HG03095 (cell line): Measurements from ENCODE around the gene FARS2.

Experiments used
- ATAC-seq: cut with Tn5 transposase; IDR thresholded peaks from one replicate; pipeline ENCODE4 v1.9.1; 2021; ENCODE audit warnings: moderate library complexity; ENCODE audit not compliant: unreplicated experiment

Gene FARS2

DNA sequence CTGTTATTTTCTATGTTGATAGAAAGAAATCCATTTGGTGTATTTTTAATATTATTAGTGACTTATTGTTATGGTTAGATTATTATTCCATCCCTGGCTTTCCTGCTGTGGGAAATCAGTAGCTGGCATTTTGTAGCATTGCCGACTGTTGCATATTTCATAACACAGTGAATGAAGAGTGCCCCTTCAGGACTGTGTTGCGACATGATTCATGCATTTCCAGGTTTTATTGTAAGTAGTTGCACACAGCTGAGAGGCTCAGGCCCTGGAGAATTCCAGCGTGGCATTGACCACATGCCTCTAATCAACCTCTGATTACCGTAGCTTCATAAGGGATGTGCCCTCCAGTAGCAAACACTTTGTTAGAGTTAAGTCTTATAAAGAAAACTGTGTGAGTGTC is 263.9 kb downstream of the FARS2 start:
- no peak for ATAC-seq

DNA sequence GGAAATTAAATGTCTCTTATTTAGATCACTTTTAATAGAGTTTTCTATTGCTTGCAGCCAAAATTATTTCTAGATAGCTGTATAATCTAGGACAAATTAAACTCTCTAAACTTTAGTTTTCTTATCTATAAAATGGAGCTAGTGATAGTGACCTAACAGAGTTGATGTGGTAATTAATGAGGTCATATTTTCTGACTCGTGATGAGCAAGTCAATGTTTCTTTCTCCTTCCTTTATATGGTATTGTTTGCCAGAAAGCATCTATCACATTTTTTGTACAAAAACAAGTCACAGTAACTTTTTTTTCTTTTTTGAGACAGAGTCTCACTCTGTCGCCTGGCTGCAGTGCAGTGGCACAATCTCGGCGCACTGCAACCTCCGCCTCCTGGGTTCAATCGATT is 267.7 kb downstream of the FARS2 start:
- ATAC-seq = no peak

DNA sequence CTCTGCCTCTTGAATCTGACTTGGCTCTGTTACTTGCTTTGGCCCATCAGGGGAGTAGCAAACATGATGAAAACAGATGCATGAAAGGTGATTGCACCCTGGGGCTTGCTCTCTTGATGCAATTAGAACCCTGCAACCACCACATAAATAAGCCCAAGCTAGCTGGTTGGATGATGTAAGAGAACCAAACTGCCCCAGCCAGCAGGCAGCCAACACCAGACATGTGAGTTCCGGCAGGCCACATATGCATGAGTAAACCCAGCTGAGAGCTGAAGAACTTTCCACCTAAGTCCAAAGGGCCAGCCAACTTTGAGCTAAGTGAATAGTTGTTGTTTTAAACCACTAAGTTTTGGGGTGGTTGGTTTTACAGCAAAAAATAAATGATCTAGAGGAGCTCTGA is 268.4 kb downstream of the FARS2 start:
- ATAC-seq = no peak

DNA sequence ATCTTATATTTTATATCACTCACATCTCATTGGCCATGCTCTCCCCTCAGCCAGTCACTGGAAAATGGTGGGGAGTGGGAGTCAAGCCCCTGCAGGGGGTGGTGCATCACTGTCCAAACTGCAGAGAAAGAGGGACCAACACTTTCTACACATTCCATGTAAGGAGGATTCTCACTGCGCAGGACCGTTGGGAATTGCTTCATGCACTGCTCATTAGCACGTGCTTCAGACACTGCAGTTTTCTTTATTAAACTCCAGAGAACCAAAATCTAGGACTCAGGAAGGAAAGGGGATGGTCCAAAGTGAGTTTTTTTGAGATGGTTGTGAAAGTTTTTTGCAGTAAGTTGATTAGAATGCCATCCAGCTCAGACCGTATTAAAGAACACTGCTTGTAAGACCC is 269.8 kb downstream of the FARS2 start:
- ATAC-seq = no peak

DNA sequence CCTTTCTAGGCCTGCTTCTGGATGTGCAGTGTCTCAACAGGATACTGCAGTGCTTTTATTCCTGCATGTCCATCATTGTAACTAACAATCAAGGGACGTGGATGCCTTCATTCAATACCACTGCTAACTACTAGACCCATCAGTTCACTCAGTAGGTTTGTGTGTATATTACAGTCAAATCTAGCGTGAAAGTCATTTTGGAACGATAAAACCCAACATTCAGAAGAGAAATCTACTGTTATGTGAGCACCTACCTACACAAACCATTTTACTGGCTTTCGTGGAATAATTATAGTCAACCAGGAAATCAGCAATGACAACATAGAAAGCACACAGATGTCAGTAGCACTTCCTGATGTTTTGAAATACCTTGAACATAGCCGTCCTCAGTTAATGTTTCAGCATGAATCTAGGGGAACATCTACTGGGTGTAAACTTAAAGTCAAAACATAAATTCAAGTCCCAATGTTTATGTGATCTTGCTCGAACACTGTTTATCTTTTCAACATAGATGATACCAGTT is 270.6 kb downstream of the FARS2 start:
- no peak for ATAC-seq

- no peak for ATAC-seq
Measured at GRCh38 chr6:5532941-5533340, 271.6 kb downstream of the FARS2 start.

DNA sequence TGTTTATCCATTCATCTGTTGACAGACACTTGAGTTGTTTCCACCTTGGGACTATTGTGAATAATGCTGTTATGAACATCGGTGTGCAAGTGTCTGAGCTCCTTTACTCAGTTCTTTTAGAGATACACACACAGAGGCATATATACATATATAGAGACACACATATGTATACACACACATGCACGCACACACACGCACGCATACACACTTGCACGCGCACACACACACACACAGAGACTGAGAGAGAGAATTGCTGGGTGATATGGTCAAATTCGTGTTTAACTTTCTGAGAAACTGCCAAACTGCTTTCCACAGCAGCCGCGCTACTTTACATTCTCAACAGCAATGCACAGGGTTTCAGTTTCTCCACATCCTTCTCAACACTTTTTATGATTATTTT is 273.3 kb downstream of the FARS2 start:
- ATAC-seq = no peak

DNA sequence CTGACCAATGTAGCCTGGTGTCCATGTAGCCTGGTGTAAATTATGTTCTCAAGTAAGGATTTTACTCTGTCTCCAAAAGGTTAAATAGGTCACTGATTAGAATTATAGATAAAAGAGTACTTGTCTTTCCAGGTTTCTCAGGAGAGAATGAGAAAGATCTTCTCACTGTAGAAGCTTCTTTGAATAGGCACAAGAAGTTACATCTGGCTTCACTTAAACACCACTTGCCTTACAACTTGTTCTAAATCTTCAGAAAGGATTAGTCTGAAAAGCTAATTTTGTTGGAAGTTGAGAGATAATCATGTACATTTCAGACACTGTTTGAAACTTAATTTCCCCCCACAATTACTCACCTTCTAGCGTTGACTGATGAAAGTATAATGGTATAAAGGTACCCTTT is 275.3 kb downstream of the FARS2 start:
- ATAC-seq = no peak

DNA sequence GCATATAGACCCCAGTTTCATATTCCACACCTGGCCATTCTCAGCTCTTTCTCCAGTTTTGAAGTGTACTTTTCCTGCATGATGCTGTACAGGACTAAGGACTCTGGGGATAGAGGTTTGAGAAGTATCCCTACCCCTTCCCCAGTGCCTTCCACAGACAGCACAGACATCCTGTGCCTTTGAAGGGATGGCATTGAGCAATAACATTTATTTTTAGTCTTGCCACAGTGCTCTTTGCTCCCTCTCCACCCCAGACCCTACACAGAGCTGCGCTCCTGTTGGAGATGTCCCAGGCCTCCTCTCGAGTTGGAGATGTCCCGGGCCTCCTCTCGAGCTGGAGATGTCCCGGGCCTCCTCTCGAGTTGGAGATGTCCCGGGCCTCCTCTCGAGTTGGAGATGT is 275.8 kb downstream of the FARS2 start:
- no peak for ATAC-seq

DNA sequence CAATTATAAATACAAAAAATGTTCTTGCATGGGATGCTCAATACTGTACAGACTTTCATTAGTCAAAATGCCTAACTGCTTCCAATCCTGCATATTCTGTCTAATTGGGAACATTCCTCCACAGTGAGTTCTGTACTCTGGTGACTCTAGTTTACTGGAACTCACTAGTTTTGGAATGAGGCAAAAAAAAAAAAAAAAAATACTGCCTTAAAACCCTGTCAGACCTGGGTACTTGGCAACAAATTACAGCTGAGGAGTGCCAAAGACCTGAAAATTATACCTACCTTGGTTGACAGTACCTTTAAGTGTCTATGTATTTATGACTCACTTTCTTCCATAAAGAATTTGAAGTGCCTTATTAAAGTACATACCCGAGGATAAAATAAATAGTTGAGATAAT is 276.7 kb downstream of the FARS2 start:
- no peak for ATAC-seq

- ATAC-seq = no peak
Measured at GRCh38 chr6:5540370-5540769, 279.1 kb downstream of the FARS2 start.

DNA sequence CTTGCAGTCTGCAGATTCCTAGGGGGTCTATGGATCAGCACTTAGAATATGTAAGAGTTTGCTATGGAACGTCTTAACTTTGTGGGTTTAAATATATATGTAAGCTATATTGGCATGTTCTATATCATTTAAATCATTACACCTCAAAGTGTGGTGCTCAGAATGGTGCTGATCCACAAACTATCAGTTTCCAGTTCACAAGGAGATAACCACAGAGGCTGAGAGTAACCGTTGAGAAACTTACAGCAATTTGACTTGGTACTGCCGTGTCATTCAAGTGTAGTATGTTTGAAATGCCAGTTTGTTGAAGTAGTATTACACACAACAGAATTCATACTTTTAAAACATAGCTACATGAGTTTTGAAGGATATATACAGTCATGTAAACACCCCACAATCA is 279.7 kb downstream of the FARS2 start:
- ATAC-seq = no peak

DNA sequence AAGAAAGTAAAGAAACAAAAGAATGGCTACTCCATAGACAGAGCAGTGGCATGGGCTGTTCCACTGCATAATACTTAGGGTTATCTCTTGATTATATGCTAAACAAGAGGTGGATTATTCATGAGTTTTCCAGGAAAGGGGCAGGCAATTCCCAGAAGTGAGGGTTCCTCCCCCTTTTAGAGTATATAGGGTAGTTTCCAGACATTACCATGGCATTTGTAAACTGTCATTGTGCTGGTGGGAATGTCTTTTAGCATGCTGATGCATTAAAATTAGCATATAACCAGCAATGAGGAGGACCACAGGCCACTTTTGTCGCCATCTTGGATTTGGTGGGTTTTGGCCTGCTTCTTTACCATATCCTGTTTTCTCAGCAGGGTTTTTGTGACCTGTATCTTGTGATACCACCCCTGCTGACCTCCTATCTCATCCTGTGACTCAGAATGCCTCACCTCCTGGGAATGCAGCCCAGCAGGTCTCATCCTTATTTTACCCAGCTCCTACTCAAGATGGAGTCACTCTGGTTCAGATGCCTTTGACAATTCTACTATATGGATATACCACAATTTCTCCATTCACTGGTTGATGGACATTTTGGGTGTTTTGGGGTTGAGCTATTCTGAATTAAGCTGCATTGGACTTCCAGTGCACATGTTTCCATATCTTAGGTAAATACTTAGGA is 280.6 kb downstream of the FARS2 start:
- no peak for ATAC-seq

- no peak for ATAC-seq
Measured at GRCh38 chr6:5547556-5547955, 286.2 kb downstream of the FARS2 start.

GRCh38 chr6:5550631-5551030 is 289.3 kb downstream of the FARS2 start:
- no peak for ATAC-seq

DNA sequence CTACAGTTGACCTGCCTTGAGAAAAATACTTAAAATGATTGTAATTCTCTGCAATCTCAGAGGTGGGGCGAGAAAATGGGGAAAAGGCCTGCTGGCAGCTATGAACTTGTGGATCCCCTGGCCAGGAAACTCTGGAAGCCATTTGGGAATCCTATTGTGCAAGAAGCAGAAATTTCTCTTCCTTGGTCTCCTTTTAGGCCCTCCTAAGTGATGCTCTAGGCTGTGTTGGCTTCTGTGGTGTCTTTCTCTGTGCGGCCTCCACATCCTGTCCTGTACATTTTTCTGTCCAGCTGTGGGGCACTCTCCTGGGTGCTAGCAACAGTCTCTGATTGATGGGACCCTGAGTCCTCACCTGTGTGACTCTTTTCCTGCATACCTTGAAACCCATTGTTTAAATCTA is 290.9 kb downstream of the FARS2 start:
- no peak for ATAC-seq

- peak; percentile 73 for ATAC-seq
Measured at GRCh38 chr6:5553767-5554166, 292.5 kb downstream of the FARS2 start.

GRCh38 chr6:5554226-5554625 is 292.9 kb downstream of the FARS2 start:
- no peak for ATAC-seq

GRCh38 chr6:5556011-5556410 is 294.7 kb downstream of the FARS2 start:
- no peak for ATAC-seq

DNA sequence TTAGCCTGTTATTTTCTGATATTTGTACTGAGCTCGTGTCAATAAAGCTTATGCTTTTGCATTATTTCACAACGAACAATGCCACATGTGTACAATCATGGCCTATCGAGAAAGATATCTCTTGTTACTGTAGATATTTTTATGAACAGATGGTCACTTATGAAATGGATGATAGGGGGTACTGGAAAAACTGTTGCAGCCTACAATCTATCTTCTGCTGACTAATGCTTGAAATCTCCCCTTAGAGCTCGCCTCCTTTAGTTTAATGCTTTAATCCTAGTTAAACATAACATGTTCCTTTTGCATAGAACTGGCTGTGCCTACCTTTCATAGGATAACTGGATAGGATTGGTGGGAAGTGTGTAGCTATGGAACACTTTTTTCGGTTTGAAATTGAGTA is 296.2 kb downstream of the FARS2 start:
- ATAC-seq = no peak

DNA sequence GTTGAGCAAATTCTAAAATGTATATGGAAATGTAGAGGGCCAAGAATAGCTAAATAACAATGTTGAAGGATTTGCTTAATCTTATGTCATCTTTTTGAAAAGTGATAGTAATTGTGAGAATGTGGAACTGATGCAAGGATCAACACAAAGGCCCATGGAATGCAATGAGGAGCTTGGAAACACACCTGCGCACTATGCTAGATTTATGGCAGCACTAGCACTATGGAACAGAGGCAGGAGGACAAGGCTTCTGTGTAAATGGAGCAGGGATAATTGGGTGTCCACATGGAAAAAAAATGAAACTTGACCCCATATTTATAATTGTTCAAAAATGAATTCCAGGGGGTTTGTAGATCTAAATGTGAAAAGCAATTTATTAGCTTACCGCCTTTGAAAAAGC is 298.3 kb downstream of the FARS2 start:
- no peak for ATAC-seq

DNA sequence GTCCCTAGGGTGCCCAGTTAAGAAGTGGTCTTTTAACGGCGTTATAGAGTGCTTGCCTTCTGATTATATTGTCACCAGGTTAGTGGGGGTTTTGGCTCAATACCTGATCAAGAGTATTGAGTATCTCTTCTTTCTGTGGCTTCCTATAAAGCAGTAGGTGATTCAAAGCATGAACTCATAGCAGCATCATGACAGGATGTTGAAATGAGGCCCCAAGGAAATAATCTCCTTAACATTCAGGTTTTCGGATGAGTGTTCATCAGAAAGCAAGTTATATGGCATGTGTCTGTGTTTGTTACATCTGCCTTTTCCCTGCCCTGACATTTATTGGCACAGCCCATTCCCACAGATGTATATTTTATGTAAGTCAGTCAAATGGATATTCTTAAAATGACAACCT is 301.0 kb downstream of the FARS2 start:
- ATAC-seq = no peak

DNA sequence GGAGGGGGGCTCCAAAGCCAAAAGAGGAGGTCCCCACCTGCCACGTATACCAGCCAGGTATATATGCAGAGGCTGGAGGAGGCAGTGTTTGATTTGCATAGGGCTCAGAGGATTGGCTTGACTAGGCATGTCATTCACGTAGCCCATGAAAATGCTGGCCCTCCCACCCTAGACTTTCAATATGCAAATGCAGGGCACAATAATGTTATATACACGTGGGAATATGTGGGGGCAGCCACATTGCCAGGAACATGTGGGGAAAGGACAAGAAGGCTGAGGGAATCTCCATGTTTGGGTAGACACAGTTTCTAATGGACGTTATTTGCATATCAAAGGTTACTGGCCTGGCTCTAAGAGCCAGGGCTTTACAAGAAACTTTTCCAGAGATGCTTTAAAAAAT is 301.8 kb downstream of the FARS2 start:
- ATAC-seq = no peak
